ENCODE data around the gene RGS6.

The RGS6 gene

GRCh38 chr14:72052356-72052755 is 120.1 kb downstream of the RGS6 start:
- no peak for TF ChIP-seq CTCF (IDR thresholded peaks at IDR 0.05; ENCODE audit: low read depth, low read length)
- H3K4me3 ChIP-seq (replicated peaks in 1 of 2; ENCODE audit: low read depth in 2 of 2, low read length in 2 of 2) = no peak overlapping the region
- no peak for DNase-seq (ENCODE audit: low read depth in 2 of 2)

GRCh38 chr14:72053651-72054050 is 121.4 kb downstream of the RGS6 start:
- no peak overlapping the region for H3K4me3 ChIP-seq (replicated peaks in 1 of 2; ENCODE audit: low read depth in 2 of 2, low read length in 2 of 2)
- no peak for DNase-seq (ENCODE audit: low read depth in 2 of 2)
- no peak for TF ChIP-seq CTCF (IDR thresholded peaks at IDR 0.05; ENCODE audit: low read depth, low read length)

GRCh38 chr14:72054911-72055310 is 122.7 kb downstream of the RGS6 start:
- H3K4me3 ChIP-seq (replicated peaks in 1 of 2; ENCODE audit: low read depth in 2 of 2, low read length in 2 of 2) = no peak overlapping the region
- no peak for TF ChIP-seq CTCF (IDR thresholded peaks at IDR 0.05; ENCODE audit: low read depth, low read length)
- no peak for DNase-seq (ENCODE audit: low read depth in 2 of 2)

- DNase-seq (ENCODE audit: low read depth in 2 of 2) = no peak
- no peak for TF ChIP-seq CTCF (IDR thresholded peaks at IDR 0.05; ENCODE audit: low read depth, low read length)
- H3K4me3 ChIP-seq (replicated peaks in 1 of 2; ENCODE audit: low read depth in 2 of 2, low read length in 2 of 2) = no peak overlapping the region
Measured at GRCh38 chr14:72057701-72058285, 125.6 kb downstream of the RGS6 start.

- DNase-seq (ENCODE audit: low read depth in 2 of 2) = no peak
- TF ChIP-seq CTCF (IDR thresholded peaks at IDR 0.05; ENCODE audit: low read depth, low read length) = no peak
- no peak overlapping the region for H3K4me3 ChIP-seq (replicated peaks in 1 of 2; ENCODE audit: low read depth in 2 of 2, low read length in 2 of 2)
Measured at GRCh38 chr14:72060460-72060859, 128.2 kb downstream of the RGS6 start.

GRCh38 chr14:72060917-72061316 is 128.7 kb downstream of the RGS6 start:
- no peak for DNase-seq (ENCODE audit: low read depth in 2 of 2)
- no peak overlapping the region for H3K4me3 ChIP-seq (replicated peaks in 1 of 2; ENCODE audit: low read depth in 2 of 2, low read length in 2 of 2)
- no peak for TF ChIP-seq CTCF (IDR thresholded peaks at IDR 0.05; ENCODE audit: low read depth, low read length)

- DNase-seq (ENCODE audit: low read depth in 2 of 2) = no peak
- H3K4me3 ChIP-seq (replicated peaks in 1 of 2; ENCODE audit: low read depth in 2 of 2, low read length in 2 of 2) = no peak overlapping the region
- TF ChIP-seq CTCF (IDR thresholded peaks at IDR 0.05; ENCODE audit: low read depth, low read length) = no peak
Measured at GRCh38 chr14:72061718-72062117, 129.5 kb downstream of the RGS6 start.
